HS-27A (cell line): ENCODE results near the gene SLC25A21.
"Not testable (repeated sequence)": the region's sequence is repeated elsewhere in the genome, so short reads cannot be mapped to it uniquely, and the experiment has no call there.

Experiments
- DNase-seq: peaks from one replicate; pipeline ENCODE4 v3.0.0-alpha.2; 2012; ENCODE audit warnings: low read depth, missing footprints

SLC25A21 gene

GRCh38 chr14:37088356-37089215 lies 83.8 kb downstream of the SLC25A21 start:
- DNase-seq, result no peak

DNA sequence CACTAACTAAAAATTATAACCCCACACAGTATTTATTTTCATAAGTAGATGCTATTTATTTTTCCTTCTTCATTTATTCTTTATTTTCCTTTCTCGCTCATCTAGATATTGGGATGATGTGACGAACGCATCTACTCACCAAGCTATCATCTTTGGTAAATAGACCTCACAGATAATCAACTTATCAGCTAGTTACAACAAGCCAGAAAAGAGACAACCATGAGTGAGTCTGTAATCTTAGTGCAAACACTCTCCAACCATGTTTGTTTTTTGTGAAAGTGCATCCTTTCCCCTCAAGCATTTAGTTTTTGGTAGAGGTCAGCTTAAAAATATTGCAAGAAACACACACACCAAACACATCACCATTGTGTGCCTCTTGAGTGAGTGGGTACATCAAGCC lies 84.9 kb downstream of the SLC25A21 start:
- no peak for DNase-seq

GRCh38 chr14:37083599-37083998 lies 88.8 kb downstream of the SLC25A21 start:
- DNase-seq, result no peak

DNA sequence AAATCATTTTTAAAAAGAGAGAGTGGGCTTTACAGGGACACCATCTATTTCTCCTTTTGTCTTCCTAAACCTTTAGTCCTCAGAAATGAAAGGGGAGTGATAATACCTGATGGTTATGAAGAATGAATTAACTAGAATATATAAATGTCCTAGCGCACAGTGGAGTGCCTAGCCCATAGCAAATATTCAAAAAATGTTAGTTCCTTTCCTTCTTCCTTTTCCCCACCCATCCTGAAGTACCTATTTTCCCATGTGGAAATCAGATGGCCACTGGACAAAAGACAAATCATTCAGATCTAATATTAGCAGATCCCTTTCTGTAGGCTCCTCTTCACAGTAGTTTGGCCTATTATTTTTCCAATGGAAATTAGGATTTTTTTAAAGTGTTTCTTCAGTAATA lies 90.0 kb downstream of the SLC25A21 start:
- no peak for DNase-seq

- DNase-seq, result no peak
These were observed 90.5 kb downstream of the SLC25A21 start for GRCh38 chr14:37081856-37082255.

GRCh38 chr14:37081218-37081617 lies 91.2 kb downstream of the SLC25A21 start:
- no peak for DNase-seq

DNA sequence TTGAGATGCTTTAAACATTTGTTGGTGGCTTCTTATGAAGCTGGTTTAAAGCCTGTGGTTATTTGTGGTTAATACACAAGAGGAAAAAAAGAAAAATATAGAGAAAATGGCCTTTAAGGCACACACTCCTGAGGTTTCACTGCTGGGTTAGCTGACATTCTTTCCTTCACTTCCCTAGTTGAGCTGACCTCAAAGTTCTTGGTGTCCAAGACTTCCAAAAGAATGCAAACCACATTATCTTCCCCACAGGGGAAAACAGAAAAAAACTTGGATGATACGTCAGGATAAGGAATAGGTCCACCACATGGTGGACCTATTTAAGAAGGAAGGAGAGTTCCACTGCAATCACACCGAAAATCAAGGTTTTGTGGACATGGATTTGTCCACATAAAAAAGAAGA lies 94.3 kb downstream of the SLC25A21 start:
- DNase-seq, result peak; percentile 30

DNA sequence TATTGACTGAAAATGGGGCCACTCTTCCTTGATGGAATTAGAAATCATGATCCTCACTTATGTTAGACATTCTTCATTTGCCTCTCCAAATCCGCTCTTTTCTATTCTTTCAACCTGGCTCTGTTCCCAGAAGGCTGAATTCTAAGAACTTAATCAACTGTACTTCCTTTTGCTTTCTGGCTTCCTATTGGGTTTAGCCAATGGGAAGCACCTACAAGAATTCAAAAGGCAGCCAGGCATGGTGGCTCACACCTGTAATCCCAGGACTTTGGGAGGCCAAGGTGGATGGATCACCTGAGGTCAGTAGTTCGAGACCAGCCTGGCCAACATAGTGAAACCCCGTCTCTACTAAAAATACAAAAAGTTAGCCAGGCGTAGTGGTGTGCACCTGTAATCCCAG lies 98.1 kb downstream of the SLC25A21 start:
- not testable (repeated sequence) for DNase-seq

- no peak for DNase-seq
These were observed 108.8 kb downstream of the SLC25A21 start for GRCh38 chr14:37063467-37064240.

DNA sequence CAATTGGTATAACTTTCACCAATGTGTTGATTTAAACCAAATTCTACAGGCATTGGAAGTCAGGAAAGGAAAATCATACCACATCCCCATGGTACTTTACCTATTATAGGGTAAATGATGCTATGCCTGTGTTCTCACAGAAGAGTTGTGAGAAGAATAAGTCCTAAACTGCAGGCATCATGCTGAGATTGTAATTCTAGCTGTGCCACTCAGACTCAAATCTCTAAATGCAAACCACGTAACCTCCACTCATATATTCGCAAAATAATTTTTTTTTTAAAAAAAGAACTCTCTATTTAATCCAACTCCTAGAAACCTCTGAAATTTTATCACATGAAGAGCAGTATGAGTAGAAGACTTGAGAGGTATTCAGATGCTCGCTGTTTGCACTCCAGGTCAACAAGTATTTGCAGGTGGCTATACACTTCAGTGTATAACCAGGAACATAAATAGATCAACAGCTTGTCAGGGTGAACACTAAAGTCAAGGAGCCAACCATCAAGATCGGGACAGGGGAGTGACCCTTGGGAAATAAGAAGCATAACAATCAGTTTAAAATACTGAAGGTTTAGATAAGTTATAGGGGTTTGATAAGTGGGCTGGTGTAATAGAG lies 110.1 kb downstream of the SLC25A21 start:
- no peak for DNase-seq

DNA sequence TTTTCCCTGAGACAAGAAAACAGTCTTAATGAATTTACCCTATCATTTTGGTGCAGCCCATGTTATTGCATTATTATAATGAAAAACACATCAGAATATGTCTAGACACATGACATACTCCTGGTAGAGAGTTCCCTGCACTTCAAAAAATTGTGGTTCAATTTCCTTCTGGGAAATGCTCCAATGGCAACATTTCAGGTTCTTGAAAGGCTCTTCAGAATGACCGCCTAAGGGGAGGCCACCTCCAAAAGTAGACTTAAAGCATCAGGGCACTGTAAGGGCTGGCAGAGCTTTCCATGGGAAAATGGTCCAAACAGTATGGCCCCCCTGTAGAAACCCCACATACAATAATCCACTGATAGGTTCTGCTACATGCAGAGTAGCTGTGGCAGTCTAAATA lies 110.7 kb downstream of the SLC25A21 start:
- DNase-seq, result no peak

- DNase-seq, result no peak
These were observed 111.7 kb downstream of the SLC25A21 start for GRCh38 chr14:37060496-37061260.

DNA sequence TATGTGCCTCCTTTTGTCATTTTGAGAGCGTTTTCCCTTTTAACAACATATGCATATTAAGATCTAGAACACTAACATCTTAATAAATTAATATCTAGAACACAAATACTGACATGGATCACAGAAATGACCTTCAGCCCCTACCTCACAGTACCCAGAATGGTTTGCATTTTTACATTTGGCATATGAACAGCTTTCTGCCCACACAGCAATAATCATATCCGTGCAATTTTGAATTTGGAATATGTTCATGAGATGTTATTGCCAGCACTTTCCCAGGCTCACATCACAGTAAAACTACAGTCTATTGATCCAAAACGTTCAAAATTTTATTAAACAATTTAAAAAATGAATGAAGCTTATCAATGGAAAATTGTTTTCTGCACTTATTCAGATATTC lies 114.6 kb downstream of the SLC25A21 start:
- DNase-seq, result no peak

DNA sequence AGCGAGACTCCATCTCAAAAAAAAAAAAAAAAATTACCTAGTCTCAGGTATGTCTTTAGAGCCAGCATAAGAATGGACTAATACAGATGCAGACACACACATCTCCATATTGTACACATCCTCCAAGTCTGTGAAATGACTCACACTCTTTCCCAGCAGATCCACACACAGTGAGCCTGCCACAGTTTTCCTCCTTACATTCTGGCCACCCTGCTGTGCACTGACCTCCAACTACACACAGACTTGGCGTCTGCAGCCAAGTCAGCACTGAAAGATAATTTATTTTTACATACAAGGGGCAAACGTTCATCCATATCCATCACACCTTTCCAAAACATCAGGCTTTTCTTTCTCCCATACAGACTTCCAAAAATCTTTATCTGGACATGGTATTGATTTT lies 115.9 kb downstream of the SLC25A21 start:
- no peak for DNase-seq

- no peak for DNase-seq
These were observed 117.5 kb downstream of the SLC25A21 start for GRCh38 chr14:37054869-37055268.

DNA sequence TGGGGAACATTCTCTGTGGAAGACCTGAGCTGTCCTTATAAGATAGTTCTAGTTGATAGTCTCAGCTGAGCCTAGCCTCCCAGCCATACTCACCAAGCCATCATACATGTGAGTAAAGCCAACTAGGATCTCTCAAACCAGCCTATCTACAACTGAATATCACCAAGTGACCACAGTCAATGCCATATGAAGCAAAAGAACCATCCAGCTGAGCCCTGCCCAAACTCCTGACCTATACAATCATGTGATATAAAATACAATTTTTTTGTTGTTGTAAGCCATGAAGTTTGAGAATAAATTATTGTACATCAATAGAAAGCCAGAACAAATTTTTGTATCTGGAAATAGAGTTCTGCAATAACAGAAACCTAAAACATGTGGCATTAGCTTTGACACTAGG lies 118.3 kb downstream of the SLC25A21 start:
- no peak for DNase-seq

GRCh38 chr14:37051680-37052079 lies 120.7 kb downstream of the SLC25A21 start:
- DNase-seq, result no peak

- DNase-seq, result no peak
These were observed 121.3 kb downstream of the SLC25A21 start for GRCh38 chr14:37051153-37051552.

- DNase-seq, result no peak
These were observed 123.7 kb downstream of the SLC25A21 start for GRCh38 chr14:37048666-37049071.

DNA sequence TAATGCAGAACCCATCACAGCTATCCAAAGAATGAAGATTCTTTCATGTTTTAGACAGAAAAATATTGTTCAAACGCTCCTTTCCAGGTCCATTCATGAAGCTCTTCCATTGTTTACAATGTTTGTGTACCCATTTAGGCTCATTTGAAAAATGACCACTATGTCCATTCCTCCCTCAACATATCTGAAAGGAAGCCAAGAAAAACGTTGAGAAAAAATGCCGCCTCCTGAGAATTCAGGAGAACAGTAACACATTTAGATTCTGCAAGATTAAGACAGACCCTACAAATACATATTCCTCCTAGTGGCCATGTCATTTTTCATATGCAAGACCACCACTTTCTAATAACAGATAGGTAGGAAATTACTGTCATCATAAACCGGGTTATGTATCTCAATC lies 124.4 kb downstream of the SLC25A21 start:
- no peak for DNase-seq

DNA sequence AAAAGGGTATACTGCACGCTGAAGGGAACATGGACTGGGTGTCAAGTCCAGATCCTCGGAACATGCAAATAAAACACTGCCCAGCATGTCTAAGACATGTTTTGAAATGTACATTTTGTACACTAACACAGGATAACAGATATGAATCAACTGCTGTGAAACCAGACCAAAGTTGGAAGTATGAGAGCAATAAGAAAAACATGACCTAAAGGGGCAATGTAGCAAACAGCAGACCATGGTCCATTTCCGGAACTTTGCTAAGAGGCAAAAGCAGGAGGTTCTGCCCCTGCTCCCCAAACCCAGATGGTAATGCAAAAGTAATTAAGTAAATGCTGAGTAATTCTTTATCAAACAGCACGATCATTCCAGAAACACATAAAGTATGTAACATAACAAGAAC lies 125.2 kb downstream of the SLC25A21 start:
- no peak for DNase-seq

DNA sequence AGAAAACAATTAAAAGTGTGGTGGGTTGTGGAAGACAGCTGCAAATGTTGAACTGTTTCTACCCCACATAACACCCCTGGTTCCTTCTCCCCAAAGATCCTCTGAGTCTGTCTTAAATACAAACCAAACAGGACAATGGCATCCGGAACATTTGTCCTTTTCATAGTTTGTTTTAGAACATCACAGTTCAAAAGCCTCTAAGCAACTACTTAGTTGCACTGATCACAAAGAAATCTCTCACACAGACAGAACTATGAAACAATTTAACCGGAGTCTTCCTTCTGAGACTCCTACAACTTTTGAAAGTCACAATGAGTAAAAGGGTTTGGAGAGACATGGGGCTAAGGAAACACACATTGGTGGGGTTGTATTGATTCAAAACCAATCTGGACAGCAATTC lies 125.6 kb downstream of the SLC25A21 start:
- DNase-seq, result no peak
